A549 treated with AZD2906 at 1 μM for 4 hours (cell line): ENCODE data around the gene OR5C1. TPM values are rescaled to one million over a fixed set of nuclear protein-coding genes. Genes with fewer than 3 reads are reported as not detected.

Source experiments
- total RNA-seq: library from RNA; stranded (reverse); fragments of 200-300 nt; extraction: Qiagen RNA extraction; gene quantifications from 5 replicates; pipeline ENCODE4 v1.2.3, GENCODE V29; 2022

The OR5C1 gene
- not detected in 5 replicates for total RNA-seq

GRCh38 chr9:122788831-122789230 lies at the start of gene OR5C1:
TSS of gene OR5C1 (plus strand) at chr9:122788933. CDS start at chr9:122788933, 0 bp downstream.

GRCh38 chr9:122742003-122742402 lies 46.7 kb upstream of the OR5C1 start, which contains the start of gene OR1L6:
TSS of gene OR1L6 (plus strand) at chr9:122742303. CDS start at chr9:122749848, 7,545 bp downstream.

GRCh38 chr9:122800066-122801060 lies 11.6 kb downstream of the OR5C1 start, which contains the start of gene OR1K1:
TSS of gene OR1K1 (plus strand) at chr9:122800123. CDS start at chr9:122800123, 0 bp downstream.

Other genes with a start within 250 kb of the OR5C1 start
- not detected in 5 replicates for gene OR1N2, start 235.8 kb upstream of the OR5C1 start, total RNA-seq
- not detected in 5 replicates for gene OR1L8, start 205.5 kb upstream of the OR5C1 start, total RNA-seq
- gene OR1Q1, start 174.2 kb upstream of the OR5C1 start, total RNA-seq = 0.07 TPM in 1 of 5 replicates, not detected in the others
- not detected in 5 replicates for gene OR1B1, start 131.3 kb upstream of the OR5C1 start, total RNA-seq
- not detected in 5 replicates for gene OR1L1, start 127.2 kb upstream of the OR5C1 start, total RNA-seq
- gene OR1L3, start 113.8 kb upstream of the OR5C1 start, total RNA-seq = not detected in 5 replicates
- gene OR1L4, start 64.9 kb upstream of the OR5C1 start, total RNA-seq = not detected in 5 replicates
- gene OR1L6, start 46.6 kb upstream of the OR5C1 start, total RNA-seq = not detected in 5 replicates
- gene OR1K1, start 11.2 kb downstream of the OR5C1 start, total RNA-seq = not detected in 5 replicates
- 14.2 to 17.5 TPM (median 15.9 TPM) in 5 replicates for gene PDCL, start 39.7 kb downstream of the OR5C1 start, total RNA-seq
- 15.2 to 20.7 TPM (median 19.1 TPM) in 5 replicates for gene RC3H2, start 116.4 kb downstream of the OR5C1 start, total RNA-seq
- gene ZBTB6, start 124.4 kb downstream of the OR5C1 start, total RNA-seq = 5.4 to 5.7 TPM (median 5.5 TPM) in 5 replicates
- 1.2 to 1.9 TPM (median 1.9 TPM) in 5 replicates for gene ZBTB26, start 142.6 kb downstream of the OR5C1 start, total RNA-seq
- gene RABGAP1, start 152.1 kb downstream of the OR5C1 start, total RNA-seq = 12.1 to 16.1 TPM (median 12.7 TPM) in 5 replicates
- not detected in 5 replicates for gene GPR21, start 244.7 kb downstream of the OR5C1 start, total RNA-seq